HEK293 (cell line): ENCODE data around the gene GPX4.

Source experiments
- CTCF ChIA-PET: fragments of 350-600 bp; formaldehyde crosslinking; extraction: SDS; loops from one replicate; lab custom pipeline; 2021; ENCODE audit warnings: antibody characterized with exemption; lab: Yijun Ruan, JAX
- POLR2A ChIA-PET: fragments of 300-600 bp; formaldehyde crosslinking; extraction: SDS; loops from one replicate; lab custom pipeline; 2020; ENCODE audit warnings: antibody characterized with exemption, inconsistent platforms; lab: Yijun Ruan, JAX
- H3K27ac ChIP-seq: fragments of 200-500 bp; sonication (Bioruptor generic); 2 replicates; pipeline ENCODE4 v1.5.1; 2014; ENCODE audit warnings: low read depth, low read length, control low read depth, inconsistent platforms; ENCODE audit errors: extremely low read depth
- H3K36me3 ChIP-seq, 2 experiments: fragments of 200-500 bp in 1 of 2; sonication (Bioruptor generic) in 1 of 2; 1 replicate in 1 of 2; 2 replicates in 1 of 2; pipeline ENCODE4 v1.5.1; 2014 to 2017; ENCODE audit warnings: inconsistent platforms in 2 of 2, low read length in 2 of 2; ENCODE audit not compliant: control insufficient read depth in 2 of 2, insufficient read depth in 1 of 2
- H3K4me1 ChIP-seq: fragments of 200-500 bp; sonication (Bioruptor generic); 2 replicates; pipeline ENCODE4 v1.5.1; 2014; ENCODE audit warnings: mild to moderate bottlenecking, low read length, inconsistent platforms; ENCODE audit not compliant: control insufficient read depth, insufficient read depth
- H3K4me3 ChIP-seq: 2 replicates; pipeline ENCODE4 v1.5.1; 2011; ENCODE audit warnings: low read depth, mild to moderate bottlenecking, control low read depth, low read length, moderate library complexity
- H3K9me3 ChIP-seq: fragments of 200-500 bp; sonication (Bioruptor generic); 2 replicates; pipeline ENCODE4 v1.5.1; 2014; ENCODE audit warnings: low read depth, low read length, inconsistent platforms; ENCODE audit not compliant: control insufficient read depth, insufficient read depth
- SP7 ChIP-seq: fragments of 450-650 bp; formaldehyde crosslinking; IDR thresholded peaks from 2 replicates; pipeline ENCODE4 v1.5.1; 2016; ENCODE audit warnings: missing biosample characterization, missing genetic modification characterization
- ZEB2 ChIP-seq: fragments of 450-650 bp; formaldehyde crosslinking; IDR thresholded peaks from 2 replicates; pipeline ENCODE4 v1.5.1; 2016; ENCODE audit warnings: missing biosample characterization, missing genetic modification characterization
- ZNF121 ChIP-seq: fragments of 450-650 bp; formaldehyde crosslinking; IDR thresholded peaks from 2 replicates; pipeline ENCODE4 v1.5.1; 2016; ENCODE audit warnings: missing biosample characterization, missing genetic modification characterization
- ZNF146 ChIP-seq: fragments of 450-650 bp; formaldehyde crosslinking; IDR thresholded peaks from 2 replicates; pipeline ENCODE4 v1.5.1; 2016; ENCODE audit warnings: missing biosample characterization, missing genetic modification characterization
- ZNF169 ChIP-seq: fragments of 450-650 bp; formaldehyde crosslinking; IDR thresholded peaks from 2 replicates; pipeline ENCODE4 v1.5.1; 2016; ENCODE audit warnings: missing biosample characterization, missing genetic modification characterization
- ZNF2 ChIP-seq: fragments of 450-650 bp; formaldehyde crosslinking; IDR thresholded peaks from 2 replicates; pipeline ENCODE4 v1.5.1; 2016; ENCODE audit warnings: missing biosample characterization, missing genetic modification characterization
- ZNF391 ChIP-seq: fragments of 450-650 bp; formaldehyde crosslinking; IDR thresholded peaks from 2 replicates; pipeline ENCODE4 v1.5.1; 2016; ENCODE audit warnings: low read depth, missing biosample characterization, missing genetic modification characterization, borderline replicate concordance
- ZNF394 ChIP-seq: fragments of 450-650 bp; formaldehyde crosslinking; IDR thresholded peaks from 2 replicates; pipeline ENCODE4 v1.5.1; 2016; ENCODE audit warnings: missing biosample characterization, missing genetic modification characterization, mild to moderate bottlenecking, moderate library complexity, borderline replicate concordance
- ZNF610 ChIP-seq: fragments of 450-650 bp; formaldehyde crosslinking; IDR thresholded peaks from 2 replicates; pipeline ENCODE4 v1.5.1; 2016; ENCODE audit warnings: missing biosample characterization, missing genetic modification characterization, borderline replicate concordance
- ZNF76 ChIP-seq: fragments of 450-650 bp; formaldehyde crosslinking; IDR thresholded peaks from 2 replicates; pipeline ENCODE4; 2016; ENCODE audit warnings: low read depth, missing biosample characterization, missing genetic modification characterization, borderline replicate concordance
- ZNF791 ChIP-seq: fragments of 450-650 bp; formaldehyde crosslinking; IDR thresholded peaks from 2 replicates; pipeline ENCODE4 v1.5.1; 2016; ENCODE audit warnings: missing biosample characterization, missing genetic modification characterization
- TF ChIP-seq, protein P1 (sequence below): fragments of 450-650 bp; formaldehyde crosslinking; IDR thresholded peaks from 2 replicates; pipeline ENCODE4 v1.5.1; 2016; ENCODE audit warnings: missing biosample characterization, missing genetic modification characterization
- TF ChIP-seq, protein P2 (sequence below): fragments of 450-650 bp; formaldehyde crosslinking; IDR thresholded peaks from 2 replicates; pipeline ENCODE4 v1.5.1; 2016; ENCODE audit warnings: missing biosample characterization, missing genetic modification characterization
- TF ChIP-seq, protein P3 (sequence below): fragments of 450-650 bp; formaldehyde crosslinking; IDR thresholded peaks from 2 replicates; pipeline ENCODE4 v1.5.1; 2016; ENCODE audit warnings: missing biosample characterization, missing genetic modification characterization
- TF ChIP-seq, protein P4 (sequence below): fragments of 450-650 bp; formaldehyde crosslinking; IDR thresholded peaks from 2 replicates; pipeline ENCODE4 v1.5.1; 2016; ENCODE audit warnings: missing biosample characterization, missing genetic modification characterization
- TF ChIP-seq, protein P5 (sequence below): fragments of 450-650 bp; formaldehyde crosslinking; IDR thresholded peaks from 2 replicates; pipeline ENCODE4 v1.5.1; 2016; ENCODE audit warnings: missing biosample characterization, missing genetic modification characterization
- TF ChIP-seq, protein P6 (sequence below): fragments of 450-650 bp; formaldehyde crosslinking; IDR thresholded peaks from 2 replicates; pipeline ENCODE4 v1.5.1; 2016; ENCODE audit warnings: missing biosample characterization, missing genetic modification characterization
- TF ChIP-seq, protein P7 (sequence below): fragments of 450-650 bp; formaldehyde crosslinking; IDR thresholded peaks from 2 replicates; pipeline ENCODE4; 2016; ENCODE audit warnings: missing biosample characterization, missing genetic modification characterization
- TF ChIP-seq, protein P8 (sequence below): fragments of 450-650 bp; formaldehyde crosslinking; IDR thresholded peaks from 2 replicates; pipeline ENCODE4 v1.5.1; 2016; ENCODE audit warnings: missing biosample characterization, missing genetic modification characterization

The GPX4 gene

DNA sequence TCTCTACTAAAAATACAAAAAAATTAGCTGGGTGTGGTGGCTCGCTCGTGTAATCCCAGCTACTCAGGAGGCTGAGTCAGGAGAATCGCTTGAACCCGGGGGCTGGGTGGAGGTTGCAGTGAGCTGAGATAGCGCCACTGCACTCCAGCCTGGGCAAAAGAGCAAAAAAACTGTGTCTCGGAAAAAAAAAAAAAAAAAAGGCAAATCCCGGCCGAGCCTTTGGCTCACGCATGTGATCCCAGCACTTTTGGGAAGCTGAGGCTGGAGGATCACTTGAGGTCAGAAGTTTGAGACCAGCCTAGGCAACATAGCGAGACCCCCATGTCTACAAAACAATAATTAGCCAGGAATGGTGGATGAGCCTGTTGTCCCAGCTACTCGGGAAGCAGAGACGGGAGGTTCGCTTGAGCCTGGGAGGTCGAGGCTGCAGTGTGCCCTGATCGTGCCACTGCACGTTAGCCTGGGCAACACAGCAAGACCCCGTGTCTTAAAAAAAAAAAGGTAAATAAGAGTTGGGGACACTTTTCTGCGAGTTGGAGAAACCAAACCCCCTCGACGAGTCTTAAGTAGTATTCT lies 574 bp upstream of the GPX4 start:
- peaks cover 0 to 30% of the 10 kb centered on the region in 2 experiments; a peak in 1 of 3 replicates for H3K36me3 ChIP-seq
- no peaks in the 10 kb centered on the region for H3K9me3 ChIP-seq
- POLR2A ChIA-PET, result interaction anchor here (0.6 to 2.3 kb wide), 14 partner anchors 18 to 166 kb away, joined by 3 to 16 read pairs (median 4); partner anchors contain the start of genes ABCA7, ARHGAP45 and CIRBP
- CTCF ChIA-PET, result interaction anchor here (0.6 to 3.2 kb wide), 4 partner anchors 10 to 142 kb away, joined by 3 to 13 read pairs (median 3); no protein-coding TSS in a partner anchor
- H3K4me3 ChIP-seq, result no peak overlapping the region
- no peaks in the 10 kb centered on the region; the same call in 1 of the 2 replicates for H3K4me1 ChIP-seq
- H3K27ac ChIP-seq, result no peak overlapping the region
- TF ChIP-seq ZNF391, result peak; percentile 47; the same call in 1 of the 2 replicates
- TF ChIP-seq, protein P1, sequence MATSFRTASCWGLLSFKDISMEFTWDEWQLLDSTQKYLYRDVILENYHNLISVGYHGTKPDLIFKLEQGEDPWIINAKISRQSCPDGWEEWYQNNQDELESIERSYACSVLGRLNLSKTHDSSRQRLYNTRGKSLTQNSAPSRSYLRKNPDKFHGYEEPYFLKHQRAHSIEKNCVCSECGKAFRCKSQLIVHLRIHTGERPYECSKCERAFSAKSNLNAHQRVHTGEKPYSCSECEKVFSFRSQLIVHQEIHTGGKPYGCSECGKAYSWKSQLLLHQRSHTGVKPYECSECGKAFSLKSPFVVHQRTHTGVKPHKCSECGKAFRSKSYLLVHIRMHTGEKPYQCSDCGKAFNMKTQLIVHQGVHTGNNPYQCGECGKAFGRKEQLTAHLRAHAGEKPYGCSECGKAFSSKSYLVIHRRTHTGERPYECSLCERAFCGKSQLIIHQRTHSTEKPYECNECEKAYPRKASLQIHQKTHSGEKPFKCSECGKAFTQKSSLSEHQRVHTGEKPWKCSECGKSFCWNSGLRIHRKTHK (tag by site-specific recombination), result no peak
- TF ChIP-seq, protein P2, sequence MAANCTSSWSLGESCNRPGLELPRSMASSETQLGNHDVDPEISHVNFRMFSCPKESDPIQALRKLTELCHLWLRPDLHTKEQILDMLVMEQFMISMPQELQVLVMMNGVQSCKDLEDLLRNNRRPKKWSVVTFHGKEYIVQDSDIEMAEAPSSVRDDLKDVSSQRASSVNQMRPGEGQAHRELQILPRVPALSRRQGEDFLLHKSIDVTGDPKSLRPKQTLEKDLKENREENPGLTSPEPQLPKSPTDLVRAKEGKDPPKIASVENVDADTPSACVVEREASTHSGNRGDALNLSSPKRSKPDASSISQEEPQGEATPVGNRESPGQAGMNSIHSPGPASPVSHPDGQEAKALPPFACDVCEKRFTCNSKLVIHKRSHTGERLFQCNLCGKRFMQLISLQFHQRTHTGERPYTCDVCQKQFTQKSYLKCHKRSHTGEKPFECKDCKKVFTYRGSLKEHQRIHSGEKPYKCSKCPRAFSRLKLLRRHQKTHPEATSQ (tag by site-specific recombination), result peak; percentile 11; the same call in 1 of the 2 replicates
- TF ChIP-seq ZNF791 (tag by site-specific recombination), result no peak
- TF ChIP-seq, protein P3, sequence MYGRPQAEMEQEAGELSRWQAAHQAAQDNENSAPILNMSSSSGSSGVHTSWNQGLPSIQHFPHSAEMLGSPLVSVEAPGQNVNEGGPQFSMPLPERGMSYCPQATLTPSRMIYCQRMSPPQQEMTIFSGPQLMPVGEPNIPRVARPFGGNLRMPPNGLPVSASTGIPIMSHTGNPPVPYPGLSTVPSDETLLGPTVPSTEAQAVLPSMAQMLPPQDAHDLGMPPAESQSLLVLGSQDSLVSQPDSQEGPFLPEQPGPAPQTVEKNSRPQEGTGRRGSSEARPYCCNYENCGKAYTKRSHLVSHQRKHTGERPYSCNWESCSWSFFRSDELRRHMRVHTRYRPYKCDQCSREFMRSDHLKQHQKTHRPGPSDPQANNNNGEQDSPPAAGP (tag by site-specific recombination), result 0 out of 2 replicates have a peak, but pooled peaks have one; percentile 27
- TF ChIP-seq, protein P4, sequence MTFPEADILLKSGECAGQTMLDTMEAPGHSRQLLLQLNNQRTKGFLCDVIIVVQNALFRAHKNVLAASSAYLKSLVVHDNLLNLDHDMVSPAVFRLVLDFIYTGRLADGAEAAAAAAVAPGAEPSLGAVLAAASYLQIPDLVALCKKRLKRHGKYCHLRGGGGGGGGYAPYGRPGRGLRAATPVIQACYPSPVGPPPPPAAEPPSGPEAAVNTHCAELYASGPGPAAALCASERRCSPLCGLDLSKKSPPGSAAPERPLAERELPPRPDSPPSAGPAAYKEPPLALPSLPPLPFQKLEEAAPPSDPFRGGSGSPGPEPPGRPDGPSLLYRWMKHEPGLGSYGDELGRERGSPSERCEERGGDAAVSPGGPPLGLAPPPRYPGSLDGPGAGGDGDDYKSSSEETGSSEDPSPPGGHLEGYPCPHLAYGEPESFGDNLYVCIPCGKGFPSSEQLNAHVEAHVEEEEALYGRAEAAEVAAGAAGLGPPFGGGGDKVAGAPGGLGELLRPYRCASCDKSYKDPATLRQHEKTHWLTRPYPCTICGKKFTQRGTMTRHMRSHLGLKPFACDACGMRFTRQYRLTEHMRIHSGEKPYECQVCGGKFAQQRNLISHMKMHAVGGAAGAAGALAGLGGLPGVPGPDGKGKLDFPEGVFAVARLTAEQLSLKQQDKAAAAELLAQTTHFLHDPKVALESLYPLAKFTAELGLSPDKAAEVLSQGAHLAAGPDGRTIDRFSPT (tag by site-specific recombination), result 0 out of 2 replicates have a peak, but pooled peaks have one; percentile 0
- 0 out of 2 replicates have a peak, but pooled peaks have one; percentile 13 for TF ChIP-seq ZNF394 (tag by site-specific recombination)
- peak; percentile 13; the same call in 1 of the 2 replicates for TF ChIP-seq SP7 (tag by site-specific recombination)
- TF ChIP-seq, protein P5, sequence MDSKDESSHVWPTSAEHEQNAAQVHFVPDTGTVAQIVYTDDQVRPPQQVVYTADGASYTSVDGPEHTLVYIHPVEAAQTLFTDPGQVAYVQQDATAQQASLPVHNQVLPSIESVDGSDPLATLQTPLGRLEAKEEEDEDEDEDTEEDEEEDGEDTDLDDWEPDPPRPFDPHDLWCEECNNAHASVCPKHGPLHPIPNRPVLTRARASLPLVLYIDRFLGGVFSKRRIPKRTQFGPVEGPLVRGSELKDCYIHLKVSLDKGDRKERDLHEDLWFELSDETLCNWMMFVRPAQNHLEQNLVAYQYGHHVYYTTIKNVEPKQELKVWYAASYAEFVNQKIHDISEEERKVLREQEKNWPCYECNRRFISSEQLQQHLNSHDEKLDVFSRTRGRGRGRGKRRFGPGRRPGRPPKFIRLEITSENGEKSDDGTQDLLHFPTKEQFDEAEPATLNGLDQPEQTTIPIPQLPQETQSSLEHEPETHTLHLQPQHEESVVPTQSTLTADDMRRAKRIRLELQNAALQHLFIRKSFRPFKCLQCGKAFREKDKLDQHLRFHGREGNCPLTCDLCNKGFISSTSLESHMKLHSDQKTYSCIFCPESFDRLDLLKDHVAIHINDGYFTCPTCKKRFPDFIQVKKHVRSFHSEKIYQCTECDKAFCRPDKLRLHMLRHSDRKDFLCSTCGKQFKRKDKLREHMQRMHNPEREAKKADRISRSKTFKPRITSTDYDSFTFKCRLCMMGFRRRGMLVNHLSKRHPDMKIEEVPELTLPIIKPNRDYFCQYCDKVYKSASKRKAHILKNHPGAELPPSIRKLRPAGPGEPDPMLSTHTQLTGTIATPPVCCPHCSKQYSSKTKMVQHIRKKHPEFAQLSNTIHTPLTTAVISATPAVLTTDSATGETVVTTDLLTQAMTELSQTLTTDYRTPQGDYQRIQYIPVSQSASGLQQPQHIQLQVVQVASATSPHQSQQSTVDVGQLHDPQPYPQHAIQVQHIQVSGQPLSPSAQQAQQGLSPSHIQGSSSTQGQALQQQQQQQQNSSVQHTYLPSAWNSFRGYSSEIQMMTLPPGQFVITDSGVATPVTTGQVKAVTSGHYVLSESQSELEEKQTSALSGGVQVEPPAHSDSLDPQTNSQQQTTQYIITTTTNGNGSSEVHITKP (tag by site-specific recombination), result 0 out of 2 replicates have a peak, but pooled peaks have one; percentile 29
- 0 out of 2 replicates have a peak, but pooled peaks have one; percentile 19 for TF ChIP-seq ZNF169 (tag by site-specific recombination)
- no peak for TF ChIP-seq ZNF146 (tag by site-specific recombination)
- 0 out of 2 replicates have a peak, but pooled peaks have one; percentile 28 for TF ChIP-seq ZNF2 (tag by site-specific recombination)
- TF ChIP-seq, protein P6, sequence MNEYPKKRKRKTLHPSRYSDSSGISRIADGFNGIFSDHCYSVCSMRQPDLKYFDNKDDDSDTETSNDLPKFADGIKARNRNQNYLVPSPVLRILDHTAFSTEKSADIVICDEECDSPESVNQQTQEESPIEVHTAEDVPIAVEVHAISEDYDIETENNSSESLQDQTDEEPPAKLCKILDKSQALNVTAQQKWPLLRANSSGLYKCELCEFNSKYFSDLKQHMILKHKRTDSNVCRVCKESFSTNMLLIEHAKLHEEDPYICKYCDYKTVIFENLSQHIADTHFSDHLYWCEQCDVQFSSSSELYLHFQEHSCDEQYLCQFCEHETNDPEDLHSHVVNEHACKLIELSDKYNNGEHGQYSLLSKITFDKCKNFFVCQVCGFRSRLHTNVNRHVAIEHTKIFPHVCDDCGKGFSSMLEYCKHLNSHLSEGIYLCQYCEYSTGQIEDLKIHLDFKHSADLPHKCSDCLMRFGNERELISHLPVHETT (tag by site-specific recombination), result 0 out of 2 replicates have a peak, but pooled peaks have one; percentile 26
- TF ChIP-seq, protein P7, sequence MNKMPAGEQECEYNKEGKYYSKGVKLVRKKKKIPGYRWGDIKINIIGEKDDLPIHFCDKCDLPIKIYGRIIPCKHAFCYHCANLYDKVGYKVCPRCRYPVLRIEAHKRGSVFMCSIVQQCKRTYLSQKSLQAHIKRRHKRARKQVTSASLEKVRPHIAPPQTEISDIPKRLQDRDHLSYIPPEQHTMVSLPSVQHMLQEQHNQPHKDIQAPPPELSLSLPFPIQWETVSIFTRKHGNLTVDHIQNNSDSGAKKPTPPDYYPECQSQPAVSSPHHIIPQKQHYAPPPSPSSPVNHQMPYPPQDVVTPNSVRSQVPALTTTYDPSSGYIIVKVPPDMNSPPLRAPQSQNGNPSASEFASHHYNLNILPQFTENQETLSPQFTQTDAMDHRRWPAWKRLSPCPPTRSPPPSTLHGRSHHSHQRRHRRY (tag by site-specific recombination), result no peak
- 0 out of 2 replicates have a peak, but pooled peaks have one; percentile 12 for TF ChIP-seq ZNF76 (tag by site-specific recombination)
- no peak for TF ChIP-seq ZNF610 (tag by site-specific recombination)
- 0 out of 2 replicates have a peak, but pooled peaks have one; percentile 16 for TF ChIP-seq ZEB2 (tag by site-specific recombination)
- TF ChIP-seq, protein P8, sequence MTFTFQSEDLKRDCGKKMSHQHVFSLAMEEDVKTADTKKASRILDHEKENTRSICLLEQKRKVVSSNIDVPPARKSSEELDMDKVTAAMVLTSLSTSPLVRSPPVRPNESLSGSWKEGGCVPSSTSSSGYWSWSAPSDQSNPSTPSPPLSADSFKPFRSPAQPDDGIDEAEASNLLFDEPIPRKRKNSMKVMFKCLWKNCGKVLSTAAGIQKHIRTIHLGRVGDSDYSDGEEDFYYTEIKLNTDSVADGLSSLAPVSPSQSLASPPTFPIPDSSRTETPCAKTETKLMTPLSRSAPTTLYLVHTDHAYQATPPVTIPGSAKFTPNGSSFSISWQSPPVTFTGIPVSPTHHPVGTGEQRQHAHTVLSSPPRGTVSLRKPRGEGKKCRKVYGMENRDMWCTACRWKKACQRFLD (tag by site-specific recombination), result no peak
- peak; percentile 100 for TF ChIP-seq ZNF121 (tag by site-specific recombination)
